NCI-H446 (cell line): ENCODE results near the gene TRPM6.
"Not testable (repeated sequence)": the region's sequence is repeated elsewhere in the genome, so short reads cannot be mapped to it uniquely, and the experiment has no call there.

Experiments
- DNase-seq, 2 experiments: peaks; one replicate each; lab custom pipeline; 2025; lab: John Stamatoyannopoulos, UW

Gene TRPM6

GRCh38 chr9:74856989-74857388, 30.7 kb downstream of the TRPM6 start:
- no peak for DNase-seq

- DNase-seq: no peak
Observed at GRCh38 chr9:74855072-74855471, 32.6 kb downstream of the TRPM6 start.

DNA sequence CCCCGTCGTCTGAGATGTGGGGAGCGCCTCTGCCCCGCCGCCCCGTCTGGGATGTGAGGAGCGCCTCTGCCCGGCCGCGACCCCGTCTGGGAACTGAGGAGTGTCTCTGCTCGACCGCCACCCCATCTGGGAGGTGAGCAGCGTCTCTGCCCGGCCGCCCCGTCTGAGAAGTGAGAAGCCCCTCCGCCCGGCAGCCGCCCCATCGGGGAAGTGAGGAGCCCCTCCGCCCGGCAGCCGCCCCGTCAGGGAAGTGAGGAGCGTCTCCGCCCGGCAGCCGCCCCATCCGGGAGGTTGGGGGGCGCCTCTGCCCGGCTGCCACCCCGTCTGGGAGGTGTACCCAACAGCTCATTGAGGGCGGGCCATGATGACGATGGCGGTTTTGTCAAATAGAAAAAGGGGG, 34.7 kb downstream of the TRPM6 start:
- DNase-seq: not testable (repeated sequence)

DNA sequence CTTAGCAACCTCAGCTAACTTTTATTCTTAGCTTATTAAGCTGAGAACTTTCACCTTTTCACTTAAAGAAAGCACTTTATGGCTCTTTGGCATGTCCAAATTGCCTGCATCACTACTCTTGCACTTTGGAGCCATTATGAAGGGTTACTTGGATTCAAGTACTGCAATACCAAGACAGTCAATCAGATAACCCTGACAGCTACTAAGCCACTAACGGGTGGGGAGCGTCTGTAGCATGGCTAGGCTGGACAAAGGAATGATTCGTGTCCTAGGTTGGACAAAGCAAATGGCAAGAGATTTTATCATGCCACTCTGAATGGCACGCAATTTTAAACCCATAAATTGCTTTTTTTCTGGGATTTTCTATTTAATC, 39.6 kb downstream of the TRPM6 start:
- no peak for DNase-seq

DNA sequence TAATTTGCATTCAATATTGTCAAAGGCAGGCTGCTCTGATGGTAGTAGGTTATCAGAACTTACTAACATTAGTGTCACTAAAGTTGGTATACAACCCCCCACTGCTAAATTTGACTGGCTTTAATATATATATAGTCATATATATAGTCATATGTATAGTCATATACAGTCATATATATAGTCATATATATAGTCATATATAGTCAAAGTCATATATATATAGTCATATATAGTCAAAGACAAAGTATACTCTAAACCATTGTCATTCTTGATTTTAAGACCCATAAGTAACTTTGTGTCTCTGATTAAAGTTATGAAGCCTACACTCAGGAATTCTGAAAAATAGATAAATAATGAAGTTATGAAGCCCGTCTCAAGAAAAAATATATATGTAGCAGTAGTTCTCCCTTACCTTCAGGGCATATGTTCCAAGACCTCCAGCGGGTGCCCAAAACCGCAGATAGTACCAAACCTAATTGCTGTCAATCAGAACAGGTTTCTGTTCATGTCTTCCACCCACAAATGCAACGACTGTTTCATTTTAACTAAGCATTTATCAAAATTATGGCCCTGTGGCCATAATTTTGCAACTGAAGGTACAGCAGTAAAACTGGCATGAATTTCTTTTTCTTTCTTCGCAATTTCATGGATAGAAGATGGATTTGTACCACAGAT, 40.1 kb downstream of the TRPM6 start:
- no peak for DNase-seq

GRCh38 chr9:74846766-74847165, 41.0 kb downstream of the TRPM6 start:
- no peak for DNase-seq

- no peak for DNase-seq
Observed at GRCh38 chr9:74838351-74838750, 49.4 kb downstream of the TRPM6 start.

- DNase-seq: peak in 1 of 2 experiments; percentile 6
Observed at GRCh38 chr9:74824654-74825053, 63.1 kb downstream of the TRPM6 start.

GRCh38 chr9:74821636-74822035, 66.1 kb downstream of the TRPM6 start:
- DNase-seq: no peak

GRCh38 chr9:74817816-74818215, 69.9 kb downstream of the TRPM6 start:
- no peak for DNase-seq

GRCh38 chr9:74817281-74817810, 70.4 kb downstream of the TRPM6 start:
- DNase-seq: no peak

GRCh38 chr9:74810200-74810599, 77.5 kb downstream of the TRPM6 start:
- no peak for DNase-seq

DNA sequence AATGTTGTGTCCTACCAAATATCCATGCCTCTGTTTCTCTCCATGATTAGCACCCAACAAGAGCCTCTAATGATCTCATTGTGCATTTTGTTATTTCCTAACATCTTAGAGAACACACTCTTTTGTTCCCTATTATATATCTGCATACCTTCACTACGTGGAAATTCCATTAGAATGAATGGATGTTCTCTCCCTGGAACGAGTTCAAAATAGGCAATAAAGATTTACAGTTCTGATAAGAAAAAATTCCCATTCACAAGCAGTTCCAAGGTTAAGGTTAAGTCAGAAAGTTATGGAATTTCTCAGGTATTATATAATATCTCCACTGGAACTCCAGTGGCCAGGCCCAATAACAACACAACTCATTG, 83.7 kb downstream of the TRPM6 start:
- no peak for DNase-seq

GRCh38 chr9:74803376-74804017, 84.2 kb downstream of the TRPM6 start:
- no peak for DNase-seq

DNA sequence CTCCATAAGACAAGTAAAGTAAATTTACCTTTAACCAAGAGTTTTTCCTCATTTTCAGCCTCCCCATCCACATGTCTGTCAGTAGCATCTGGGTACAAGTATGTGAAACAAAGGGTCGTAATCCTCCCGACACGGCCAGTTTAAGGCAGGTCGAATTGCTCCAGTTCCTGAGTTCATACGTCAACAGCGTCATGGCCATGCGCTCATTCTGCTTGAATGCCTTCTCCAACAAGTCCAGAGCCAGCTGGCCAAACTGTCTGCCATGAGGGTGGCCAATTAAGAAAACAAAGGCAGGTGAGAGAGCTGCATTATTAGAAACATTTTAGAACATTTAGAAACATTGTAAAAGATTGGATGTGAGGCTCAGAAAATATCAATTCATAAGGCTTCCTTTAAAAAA, 87.5 kb downstream of the TRPM6 start:
- DNase-seq: no peak

GRCh38 chr9:74795803-74796202, 91.9 kb downstream of the TRPM6 start:
- DNase-seq: no peak

DNA sequence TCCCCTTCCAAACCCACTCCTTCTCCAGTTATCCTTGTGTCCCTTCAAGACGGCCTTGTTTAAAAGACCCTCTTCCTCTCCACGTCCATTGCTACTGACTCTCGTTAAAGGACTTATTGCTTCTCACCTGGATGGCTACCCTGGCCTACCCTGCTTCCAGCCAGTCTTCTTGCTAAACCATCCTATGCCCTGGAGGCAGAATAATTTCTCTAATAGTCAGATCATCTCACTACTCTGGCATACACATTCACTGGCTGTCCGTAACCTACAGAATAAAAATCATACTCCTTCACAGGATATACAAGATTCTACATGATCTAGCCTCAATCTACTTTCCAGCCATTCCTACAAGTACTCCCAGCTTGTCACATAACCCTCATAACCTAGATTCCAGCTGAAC, 92.6 kb downstream of the TRPM6 start:
- no peak for DNase-seq

DNA sequence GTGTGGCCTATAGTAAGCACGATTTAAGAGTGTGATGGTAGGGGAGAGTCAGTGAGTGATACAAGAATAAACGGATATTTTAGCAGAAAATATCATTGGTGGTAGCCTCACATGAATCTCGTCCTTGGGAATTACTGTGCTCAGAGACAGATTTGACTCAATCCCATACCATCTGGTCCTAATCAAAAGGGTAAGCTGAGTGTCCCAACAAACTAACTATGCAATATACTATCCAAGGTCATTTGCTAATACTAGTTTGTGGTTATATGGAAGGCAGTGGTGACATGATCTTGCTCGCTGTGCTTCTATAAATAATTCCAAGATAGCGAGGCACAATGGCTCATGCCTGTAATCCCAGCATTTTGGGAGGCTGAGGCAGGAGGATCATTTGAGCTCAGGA, 103.2 kb downstream of the TRPM6 start:
- DNase-seq: no peak

DNA sequence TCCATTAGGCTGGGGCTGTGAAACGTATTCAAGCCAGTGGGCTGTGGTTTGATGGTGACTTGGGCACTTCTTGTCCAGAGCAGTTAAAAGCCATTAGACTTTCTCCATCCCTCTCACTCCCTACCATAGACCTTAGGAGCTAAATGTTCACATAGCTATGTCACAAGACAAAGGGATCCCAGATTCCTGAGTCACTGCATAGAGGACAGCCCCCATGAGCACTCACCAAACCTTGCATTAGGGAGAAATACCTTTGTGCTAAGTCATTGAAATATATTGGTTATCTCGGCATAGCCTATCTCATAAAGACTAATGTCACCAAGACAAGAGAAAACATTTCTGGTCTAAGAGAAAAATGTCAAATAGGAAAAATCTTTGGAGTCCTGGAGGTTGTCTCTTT, 104.3 kb downstream of the TRPM6 start:
- no peak for DNase-seq

GRCh38 chr9:74777136-74777879, 110.4 kb downstream of the TRPM6 start:
- DNase-seq: peak in 1 of 2 experiments; percentile 55

DNA sequence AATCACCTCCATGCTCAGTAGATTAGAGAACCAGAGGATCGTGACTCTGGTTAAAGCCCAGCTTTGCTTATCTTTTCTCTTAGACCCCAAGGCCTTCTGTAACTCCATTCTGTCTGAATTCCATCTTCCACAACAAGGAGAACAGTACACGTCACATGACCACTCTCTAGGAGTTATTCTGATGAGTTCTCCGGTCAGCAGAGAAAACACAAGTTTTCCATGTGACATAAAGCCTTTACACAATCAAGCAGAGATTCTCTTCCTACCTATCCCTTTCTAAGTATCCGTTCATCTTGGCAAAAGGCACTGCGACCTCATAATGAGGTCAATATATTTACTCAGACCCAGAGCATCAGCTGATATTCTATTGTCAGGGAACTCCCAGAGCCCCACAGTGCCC, 112.3 kb downstream of the TRPM6 start:
- no peak for DNase-seq

GRCh38 chr9:74773886-74774479, 113.7 kb downstream of the TRPM6 start:
- DNase-seq: peak; percentile 32 to 66

GRCh38 chr9:74772121-74772520, 115.6 kb downstream of the TRPM6 start:
- no peak for DNase-seq
